ENCODE data around the gene SNCAIP.
"Not testable (repeated sequence)": the region's sequence is repeated elsewhere in the genome, so short reads cannot be mapped to it uniquely, and the experiment has no call there.

SNCAIP gene

DNA sequence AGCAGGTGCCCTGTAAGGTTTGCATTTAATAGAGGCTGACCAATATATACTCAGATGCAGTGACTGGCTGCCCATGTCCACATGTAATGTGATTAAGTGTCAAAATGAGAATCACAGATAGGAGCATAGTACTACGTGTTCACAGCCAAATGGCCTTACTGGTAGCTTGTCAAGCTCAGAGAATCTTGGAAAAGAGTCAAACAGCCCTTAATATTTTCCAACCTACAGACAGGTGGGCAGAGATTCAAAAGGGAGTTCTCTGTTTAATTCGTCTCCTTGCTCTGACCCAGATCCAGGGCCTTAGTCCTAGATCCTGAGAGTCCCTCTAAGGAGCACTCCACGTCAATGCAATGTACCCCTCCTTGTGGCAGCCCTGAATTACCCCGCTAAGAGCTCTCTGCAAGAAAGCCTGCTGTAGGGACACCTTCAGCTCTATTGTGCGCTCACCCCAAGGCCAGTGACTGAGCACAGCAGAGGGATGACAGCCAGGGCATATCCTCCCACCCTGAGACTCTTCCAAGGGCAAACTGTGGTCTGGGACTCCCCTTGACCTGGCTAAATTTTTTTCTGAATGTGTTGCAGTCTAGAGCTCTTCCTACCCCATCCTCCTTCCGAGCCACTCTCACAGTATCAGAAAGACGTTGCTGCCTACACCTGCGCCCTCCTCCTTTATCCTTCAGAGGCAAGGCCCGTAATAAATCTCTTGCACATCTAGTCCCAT, 159.2 kb downstream of the SNCAIP start:
- DNase-seq = no peak

DNA sequence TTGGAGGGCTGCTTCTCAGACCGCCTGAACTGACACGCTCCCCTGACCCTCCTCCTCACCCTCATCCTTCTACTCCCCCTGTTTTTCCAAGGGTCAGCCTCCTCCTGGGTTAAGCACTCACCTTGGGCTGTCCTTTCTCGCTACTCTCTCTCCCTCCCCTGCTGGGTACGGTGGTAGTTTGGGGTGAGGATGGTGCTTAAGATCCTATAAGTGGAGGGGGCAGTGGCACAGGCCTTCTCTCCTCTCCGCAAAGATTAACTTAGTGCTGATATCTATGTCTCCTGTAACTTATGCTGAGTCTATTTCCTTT, 159.7 kb downstream of the SNCAIP start:
- DNase-seq = no peak

DNA sequence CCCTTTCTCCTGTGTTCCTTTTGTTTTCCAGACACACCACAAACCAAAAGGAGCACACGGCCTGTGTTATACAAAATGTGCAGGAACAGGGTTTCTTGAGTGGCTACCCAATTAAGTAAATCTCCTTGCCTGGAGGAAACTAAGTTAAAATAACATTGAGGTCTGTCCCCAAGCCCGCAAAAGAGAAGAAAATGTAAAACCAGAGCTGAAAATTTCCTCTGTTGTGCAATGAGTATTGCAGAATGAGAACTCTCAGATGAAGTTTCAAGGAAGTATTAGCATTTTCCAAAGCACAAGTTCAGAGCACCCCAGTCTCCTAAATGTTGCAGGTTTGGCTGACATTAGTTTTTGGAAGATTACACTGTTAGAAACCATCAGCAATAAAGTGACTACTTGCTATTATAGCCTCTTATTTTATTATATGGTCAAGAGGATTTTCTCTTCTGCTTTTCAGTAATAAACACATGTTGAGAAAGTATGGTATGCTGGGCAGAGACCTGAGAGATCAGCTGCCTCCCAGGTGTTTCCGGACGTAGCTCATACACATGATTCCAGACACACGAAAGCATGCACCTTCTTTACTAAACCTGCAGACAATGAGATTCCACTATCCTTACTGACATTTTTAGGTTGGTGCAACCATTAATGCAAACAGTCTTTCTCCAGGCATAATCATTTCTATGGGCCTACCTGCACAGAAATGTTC, 161.3 kb downstream of the SNCAIP start:
- no peak for DNase-seq

DNA sequence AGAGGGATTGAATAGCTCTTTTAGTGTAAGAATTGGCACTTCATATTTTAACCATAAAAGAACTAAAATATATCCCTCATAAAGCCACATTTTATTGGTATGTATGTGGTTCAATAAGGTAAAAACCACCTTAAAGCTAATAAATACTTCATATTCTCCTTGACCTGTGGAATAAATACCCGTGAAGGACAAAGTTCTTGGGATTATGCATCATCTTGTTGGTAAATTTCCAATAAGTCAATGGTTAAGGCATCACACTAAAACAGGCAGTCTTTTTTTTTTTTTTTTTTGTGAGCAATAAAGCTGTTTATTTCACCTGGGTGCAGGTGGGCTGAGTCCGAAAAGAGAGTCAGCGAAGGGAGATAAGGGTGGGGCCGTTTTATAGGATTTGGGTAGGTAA, 161.9 kb downstream of the SNCAIP start:
- DNase-seq = no peak

DNA sequence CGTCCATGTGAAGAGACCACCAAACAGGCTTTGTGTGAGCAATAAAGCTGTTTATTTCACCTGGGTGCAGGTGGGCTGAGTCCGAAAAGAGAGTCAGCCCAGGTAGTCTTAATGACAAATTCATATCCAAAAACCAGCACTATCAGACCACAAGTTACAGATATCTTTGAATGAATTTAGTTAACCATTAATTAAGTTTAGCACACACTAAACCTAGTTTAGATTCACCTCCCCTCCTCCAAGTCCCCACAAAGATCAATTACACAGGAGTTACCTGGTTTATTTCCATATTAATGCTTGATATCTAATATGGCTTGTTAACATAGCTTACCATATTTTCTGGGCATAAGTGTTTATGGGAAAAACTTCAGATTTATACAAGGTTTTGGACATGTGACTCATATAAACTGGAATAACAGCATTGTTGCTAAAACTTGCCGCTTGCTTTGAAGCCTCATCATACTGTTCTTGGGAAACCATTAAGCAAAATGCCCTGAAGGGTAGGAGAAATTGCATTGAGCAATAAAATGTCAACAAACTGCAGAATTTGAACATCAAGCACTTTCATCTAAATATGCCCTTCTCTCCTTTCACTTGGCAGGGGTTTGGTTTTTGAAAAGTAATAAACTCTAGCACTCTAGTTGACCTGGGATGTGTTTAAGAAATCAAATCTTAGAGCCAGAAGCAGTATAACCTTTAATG, 166.9 kb downstream of the SNCAIP start:
- no peak for DNase-seq

DNA sequence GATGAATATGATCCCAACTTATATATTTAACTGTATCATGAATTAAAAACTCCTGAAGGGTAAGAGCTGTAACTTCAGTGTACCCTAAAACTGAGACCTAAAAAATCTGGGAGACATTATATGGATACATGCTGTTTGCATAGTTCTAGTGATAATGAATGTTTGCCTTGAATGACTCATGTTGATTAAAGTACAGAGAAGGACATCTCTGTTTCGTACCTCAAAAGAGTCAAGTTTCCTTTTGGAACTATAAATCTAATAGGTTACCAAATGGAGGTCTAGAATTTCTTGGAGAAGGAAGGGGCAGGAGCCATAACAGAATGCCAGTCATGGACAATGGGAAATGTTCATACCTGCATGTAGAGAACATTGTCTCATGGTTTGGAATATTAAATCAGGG, 168.1 kb downstream of the SNCAIP start:
- no peak for DNase-seq

DNA sequence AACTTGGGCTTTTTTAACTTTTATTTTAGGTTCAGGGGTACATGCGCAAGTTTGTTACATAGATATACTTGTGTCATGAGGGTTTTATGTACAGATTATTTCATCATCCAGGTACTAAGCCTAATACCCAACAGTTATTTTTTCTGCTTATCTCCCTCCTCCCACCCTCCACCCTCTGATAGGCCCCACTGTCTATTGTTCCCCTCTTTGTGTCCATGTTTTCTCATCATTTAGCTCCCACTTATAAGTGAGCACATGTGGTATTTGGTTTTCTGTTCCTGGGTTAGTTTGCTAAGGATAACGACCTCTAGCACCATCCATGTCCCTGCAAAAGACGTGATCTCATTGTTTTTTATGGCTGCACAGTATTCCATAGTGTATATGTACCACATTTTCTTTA, 172.1 kb downstream of the SNCAIP start:
- no peak for DNase-seq

DNA sequence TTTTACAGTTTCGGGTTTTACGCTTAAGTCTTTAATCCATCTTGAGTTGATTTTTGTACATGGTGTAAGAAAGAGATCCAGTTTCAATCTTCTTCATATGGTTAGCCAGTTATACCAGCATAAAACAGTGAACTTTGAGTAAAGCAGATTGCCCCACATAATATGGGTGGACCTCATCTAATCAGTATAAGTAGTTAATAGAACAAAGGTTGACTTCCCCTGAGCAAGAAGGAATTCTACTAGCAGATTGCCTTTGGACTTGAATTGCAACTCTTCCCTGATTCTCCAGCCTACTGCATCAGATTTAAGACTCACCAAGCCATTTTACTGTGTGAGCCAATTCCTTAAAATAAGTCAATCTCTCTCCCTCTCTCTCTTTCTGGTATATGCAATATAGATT, 173.2 kb downstream of the SNCAIP start:
- no peak for DNase-seq

DNA sequence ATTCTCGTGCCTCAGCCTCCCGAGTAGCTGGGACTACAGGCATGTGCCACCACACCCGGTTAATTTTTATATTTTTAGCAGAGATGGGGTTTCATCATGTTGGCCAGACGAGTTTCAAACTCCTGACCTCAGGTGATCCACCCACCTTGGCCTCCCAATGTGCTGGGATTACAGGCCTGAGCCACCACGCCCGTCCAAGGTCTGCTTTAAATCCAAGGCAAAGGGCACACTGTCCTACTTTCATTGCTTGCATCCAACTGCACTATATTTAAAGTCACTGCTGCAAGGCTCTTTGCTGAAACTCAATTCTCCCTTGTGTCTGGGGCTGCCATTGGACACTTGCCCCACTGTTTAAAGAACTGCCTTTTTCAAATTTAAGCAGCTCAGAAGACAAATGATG, 174.6 kb downstream of the SNCAIP start:
- not testable (repeated sequence) for DNase-seq

DNA sequence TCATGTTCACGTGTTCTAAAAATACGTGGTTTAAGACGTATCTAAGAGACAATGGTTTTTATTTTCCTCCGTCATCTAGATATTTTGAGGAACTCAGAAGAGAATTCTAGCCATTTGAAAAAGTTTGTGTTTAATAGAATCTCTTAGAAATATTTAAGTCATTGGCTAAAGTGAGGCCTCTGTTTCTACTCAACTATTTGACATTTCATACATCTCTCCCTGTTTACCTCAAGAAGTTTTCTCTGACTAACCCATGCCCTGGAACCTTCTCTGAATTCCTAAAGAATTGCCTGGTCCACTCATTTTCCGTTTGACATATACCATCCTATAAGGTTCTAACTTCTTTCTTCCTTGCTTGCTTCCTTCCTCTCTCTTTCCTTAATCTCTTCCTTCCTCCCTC, 178.7 kb downstream of the SNCAIP start:
- DNase-seq = no peak

DNA sequence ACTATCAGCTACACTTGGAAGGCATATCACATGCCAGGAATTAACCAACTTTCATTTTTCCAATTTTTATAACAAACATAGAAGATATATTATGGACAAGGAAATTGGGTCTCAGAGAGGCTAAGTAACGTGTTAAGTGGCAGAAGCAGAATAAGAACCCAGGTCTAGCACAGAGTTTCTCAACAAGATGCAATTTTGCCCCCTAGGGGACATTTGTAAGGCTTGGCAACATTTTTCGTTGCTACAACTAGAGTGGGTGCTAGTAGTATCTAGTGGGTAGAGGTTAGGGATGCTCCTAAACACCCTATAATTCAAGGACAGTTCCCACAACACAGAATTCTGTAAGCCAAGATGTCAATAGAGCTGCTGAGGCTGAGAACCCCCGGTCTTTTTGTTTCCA, 180.6 kb downstream of the SNCAIP start:
- no peak for DNase-seq

DNA sequence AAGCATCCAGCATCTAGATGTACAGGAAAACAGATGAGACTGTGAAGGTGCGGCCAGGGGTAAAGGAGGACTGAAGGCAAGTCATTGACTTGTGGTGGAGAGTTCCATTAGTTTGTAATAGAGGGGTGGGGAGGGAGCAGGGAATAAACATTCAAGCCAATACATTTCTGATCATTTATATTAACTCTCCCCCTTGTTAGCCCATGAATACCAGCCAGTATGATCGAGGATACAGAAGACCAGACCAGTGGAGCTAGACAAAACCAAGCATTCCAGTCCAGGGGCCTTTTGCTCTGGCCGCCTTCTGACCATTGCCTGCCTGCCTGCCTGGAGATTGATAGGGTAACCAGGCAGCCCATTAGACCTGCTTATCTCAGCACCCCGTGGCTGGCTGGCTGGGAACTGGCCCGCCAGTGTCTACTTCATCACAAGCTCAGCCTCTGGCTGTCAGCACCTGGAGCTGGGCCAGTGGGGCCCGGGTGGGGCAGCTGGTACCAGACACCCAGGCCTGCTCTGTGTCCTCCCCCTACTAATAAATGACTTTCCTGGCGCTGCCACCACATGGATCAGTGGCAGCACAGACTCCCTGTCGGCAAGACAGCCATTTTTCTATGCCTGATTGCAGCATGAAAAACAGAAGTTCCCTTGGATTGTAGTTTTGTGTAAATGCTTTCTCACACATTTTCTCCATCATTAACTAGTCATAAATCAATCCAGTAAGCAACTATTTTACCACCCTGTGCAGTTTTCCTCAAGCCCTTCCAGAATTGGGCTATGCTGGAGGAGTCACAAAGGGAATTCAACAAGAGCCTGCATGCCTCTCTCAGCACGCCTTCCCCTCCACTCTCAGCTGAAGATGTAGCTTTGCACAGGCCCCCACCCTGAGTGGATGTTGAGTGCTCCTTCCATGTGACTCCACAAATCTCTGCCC, 181.3 kb downstream of the SNCAIP start:
- no peak for DNase-seq

DNA sequence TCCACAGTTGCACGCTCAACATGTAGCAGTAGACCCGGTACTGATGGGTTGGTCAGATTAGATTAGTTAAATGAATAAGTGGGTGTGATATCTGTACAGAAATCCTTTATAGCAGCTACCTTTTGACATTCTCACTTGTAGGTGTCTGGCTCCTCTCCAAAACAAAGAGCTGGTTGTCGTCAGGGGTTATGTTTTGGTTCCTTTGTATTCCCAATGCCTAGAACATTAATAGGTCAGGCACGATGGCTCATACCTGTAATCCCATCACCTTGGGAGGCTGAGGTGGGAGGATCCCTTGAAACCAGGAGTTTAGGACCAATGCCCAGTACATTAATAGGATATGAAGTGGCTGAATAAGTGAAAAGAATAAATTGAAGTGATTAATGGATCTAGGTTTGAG, 182.1 kb downstream of the SNCAIP start:
- no peak for DNase-seq

DNA sequence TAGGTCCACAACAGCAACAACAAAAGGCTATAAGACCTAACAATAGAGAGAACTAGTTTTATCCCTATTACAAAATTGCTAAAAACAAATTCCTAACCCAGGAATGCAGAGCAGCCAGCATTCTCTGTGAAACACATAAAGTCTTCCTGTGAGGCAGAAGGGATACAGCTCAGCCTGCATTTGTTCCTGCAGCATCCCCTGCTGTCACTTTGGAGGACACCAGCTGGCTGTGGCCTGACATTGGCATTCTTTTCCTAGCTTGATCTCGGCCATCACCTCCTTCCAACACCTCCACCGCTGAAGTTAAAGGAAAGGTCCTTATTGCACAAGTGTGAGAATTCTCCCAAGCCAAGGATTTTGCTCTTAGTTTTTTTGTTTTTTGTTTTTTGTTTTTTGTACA, 186.1 kb downstream of the SNCAIP start:
- DNase-seq = no peak

DNA sequence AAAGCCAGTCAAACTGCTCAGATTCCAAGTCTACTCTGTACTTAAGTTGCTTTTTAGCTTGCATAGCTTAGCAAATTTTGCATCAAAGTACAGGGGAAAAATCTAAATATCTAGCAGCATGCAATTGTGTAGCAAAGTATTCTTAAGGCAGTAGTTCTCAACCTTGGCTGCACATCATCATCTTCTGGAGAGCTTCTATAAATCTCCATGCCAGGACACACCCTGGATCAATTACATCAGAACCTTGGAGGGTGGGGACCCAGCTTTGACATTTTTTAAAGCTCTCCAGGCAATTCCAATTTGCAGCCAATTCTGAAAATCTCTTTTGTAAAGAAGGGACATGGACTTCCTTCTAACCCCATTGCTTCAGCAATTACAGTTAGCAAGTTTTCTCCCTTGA, 187.5 kb downstream of the SNCAIP start:
- no peak for DNase-seq

DNA sequence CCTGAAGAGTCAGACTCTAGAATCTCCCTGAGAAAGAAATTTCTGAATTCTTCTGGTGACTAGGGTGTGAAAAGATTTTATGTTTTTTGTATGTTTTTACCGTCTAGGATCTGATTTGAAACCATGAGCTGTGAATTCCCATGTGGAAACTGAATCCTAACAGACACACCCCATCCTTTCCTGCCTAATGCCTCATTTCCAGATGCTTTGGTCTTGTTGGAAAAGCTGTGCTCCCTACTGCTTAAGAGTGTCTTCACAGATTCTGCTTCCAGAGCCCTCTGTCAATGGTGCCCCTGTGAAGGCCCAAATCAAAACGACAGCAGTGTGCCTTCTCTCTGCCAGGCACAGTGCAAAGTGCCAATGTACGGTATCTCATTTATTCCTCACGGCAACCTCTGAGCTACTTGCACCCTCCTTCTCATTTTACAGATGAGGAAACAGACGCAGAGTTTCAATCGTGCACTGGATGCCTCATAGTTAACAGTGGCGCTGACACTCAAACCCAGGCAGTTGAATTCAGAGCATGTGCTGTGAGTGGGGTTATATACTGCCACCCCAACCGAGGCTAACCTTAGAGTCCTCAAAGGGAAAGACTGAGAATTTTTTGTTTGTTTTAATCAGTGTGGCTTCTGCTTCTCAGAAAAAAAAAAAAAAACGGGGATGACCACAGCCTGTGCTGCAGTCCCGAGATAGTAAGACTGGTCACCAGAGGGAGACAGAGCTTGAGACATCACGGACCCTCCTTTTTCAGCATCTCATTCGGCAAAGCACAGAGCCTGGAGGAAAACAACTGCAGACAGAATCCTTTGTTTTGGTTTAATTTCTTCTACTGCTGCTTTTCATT, 188.4 kb downstream of the SNCAIP start:
- DNase-seq = no peak

DNA sequence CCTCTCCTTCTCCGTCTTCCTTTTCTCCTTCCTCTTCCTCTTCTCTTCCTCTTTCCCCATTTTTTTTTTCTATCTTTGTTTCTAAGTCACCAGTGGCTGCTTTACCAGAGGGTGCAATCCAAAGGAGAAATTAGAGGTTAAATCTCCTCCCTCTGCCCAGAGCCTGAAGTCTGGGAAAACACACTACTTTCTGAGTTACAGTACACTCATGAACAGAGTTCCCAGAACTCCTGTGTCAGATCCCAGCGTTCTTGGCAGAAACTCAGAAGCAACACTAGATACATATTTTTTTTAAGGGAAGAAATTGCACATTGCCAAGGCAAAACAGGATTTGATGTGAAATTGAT, 189.0 kb downstream of the SNCAIP start:
- DNase-seq = no peak

DNA sequence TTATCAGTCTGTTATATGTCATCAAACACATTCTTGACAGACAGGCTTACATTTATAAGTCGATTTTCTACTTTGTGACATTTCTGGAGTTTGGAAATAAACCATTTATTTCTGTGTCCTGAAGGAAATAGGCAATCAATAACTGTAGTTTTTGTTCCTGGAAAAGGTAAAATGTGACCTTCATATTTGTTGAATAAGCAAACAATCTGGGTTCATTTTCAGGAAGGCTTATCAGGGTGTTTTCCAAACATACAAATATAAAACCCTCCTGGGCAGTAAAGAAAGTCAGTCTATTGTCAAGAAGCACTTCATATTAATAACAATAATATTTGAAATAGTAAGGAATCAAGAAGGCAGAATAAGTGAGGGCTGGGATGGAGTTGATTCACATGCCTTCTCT, 195.0 kb downstream of the SNCAIP start:
- no peak for DNase-seq

DNA sequence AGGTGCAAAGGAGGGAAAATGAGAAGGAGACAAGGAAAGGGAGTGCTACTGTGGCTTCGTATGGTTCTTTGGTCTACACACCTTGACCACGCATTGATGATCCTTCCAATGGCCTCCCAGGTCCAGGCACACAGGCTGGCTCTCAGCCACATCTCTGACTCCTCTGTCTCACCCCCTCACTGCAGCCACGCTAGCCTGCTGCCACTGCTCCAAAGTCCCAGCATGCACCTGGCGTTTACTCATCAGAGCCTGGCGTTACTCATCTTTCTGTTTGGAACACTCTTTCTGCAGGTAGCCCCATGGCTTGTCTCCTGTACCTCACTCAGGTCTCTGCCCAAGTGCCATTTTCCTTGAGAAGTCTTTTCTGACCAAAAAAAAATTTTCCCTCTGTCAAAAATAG, 195.5 kb downstream of the SNCAIP start:
- no peak for DNase-seq

DNA sequence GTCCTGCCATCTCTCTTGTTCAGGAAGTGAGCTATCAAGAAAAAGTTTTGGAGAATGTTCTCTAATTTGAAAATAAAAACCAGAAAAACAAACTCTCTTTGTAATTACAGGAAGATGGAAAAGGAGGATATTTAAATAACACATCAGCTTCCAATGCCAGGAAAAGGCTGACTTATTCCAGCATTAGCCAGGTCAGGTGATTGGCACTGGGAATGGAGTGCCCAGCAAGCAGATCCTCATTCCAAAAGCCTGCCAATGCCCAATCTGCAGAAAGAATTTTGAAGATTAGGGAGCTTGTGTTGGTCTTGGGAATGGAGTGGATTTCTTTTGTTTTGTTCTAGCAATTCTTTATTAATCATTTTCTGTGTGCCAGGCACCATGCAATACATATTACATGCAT, 196.6 kb downstream of the SNCAIP start:
- no peak for DNase-seq

Data from stimulated activated CD4-positive, alpha-beta T cell treated with anti-CD3 and anti-CD28 coated beads, Interleukin-4, amount 100 ng/mL, for 24 hours (primary cell).